Loucy (cell line): ENCODE measurements around the gene PCA3.

Source experiments
- H2AFZ ChIP-seq: fragments of 200-600 bp; sonication (generic); 2 replicates; pipeline ENCODE4 v1.6.0; 2016; ENCODE audit warnings: antibody characterized with exemption, mild to moderate bottlenecking, low read length, moderate library complexity
- H3F3A ChIP-seq: fragments of 200-600 bp; 2 replicates; pipeline ENCODE4 v1.6.0; 2016; ENCODE audit warnings: antibody characterized with exemption, low read depth, mild to moderate bottlenecking
- H3K27me3 ChIP-seq: fragments of 200-600 bp; sonication (generic); 2 replicates; pipeline ENCODE4 v1.6.1; 2014; ENCODE audit warnings: low read length, mild to moderate bottlenecking; ENCODE audit not compliant: insufficient read depth, poor library complexity, severe bottlenecking
- H3K36me3 ChIP-seq: fragments of 200-600 bp; sonication (generic); 2 replicates; pipeline ENCODE4 v1.6.1; 2016; ENCODE audit warnings: low read length; ENCODE audit not compliant: insufficient read depth
- H3K4me1 ChIP-seq: fragments of 200-600 bp; sonication (generic); 2 replicates; pipeline ENCODE4 v1.5.1; 2014; ENCODE audit warnings: low read length, mild to moderate bottlenecking; ENCODE audit not compliant: insufficient read depth, poor library complexity, severe bottlenecking
- H3K4me2 ChIP-seq: fragments of 200-600 bp; sonication (generic); 2 replicates; pipeline ENCODE4 v1.6.0; 2014; ENCODE audit warnings: antibody characterized with exemption, low read length, low read depth, mild to moderate bottlenecking; ENCODE audit not compliant: poor library complexity, severe bottlenecking
- H3K4me3 ChIP-seq: fragments of 200-600 bp; sonication (generic); 2 replicates; pipeline ENCODE4 v1.5.1; 2014; ENCODE audit warnings: low read length, mild to moderate bottlenecking, mixed read lengths; ENCODE audit not compliant: poor library complexity, severe bottlenecking
- H3K79me2 ChIP-seq: fragments of 200-600 bp; sonication (generic); 2 replicates; pipeline ENCODE4 v1.6.1; 2014; ENCODE audit warnings: low read length; ENCODE audit not compliant: insufficient read depth
- H3K9ac ChIP-seq: fragments of 200-600 bp; sonication (generic); 2 replicates; pipeline ENCODE4 v1.6.0; 2014; ENCODE audit warnings: mild to moderate bottlenecking, low read depth, low read length, moderate library complexity; ENCODE audit not compliant: poor library complexity, severe bottlenecking
- H3K9me2 ChIP-seq: fragments of 200-600 bp; sonication (generic); replicated peaks from 2 replicates; pipeline ENCODE4 v1.6.1; 2016; ENCODE audit warnings: low read depth, low read length, mixed read lengths
- H3K9me3 ChIP-seq: fragments of 200-600 bp; sonication (generic); 2 replicates; pipeline ENCODE4 v1.6.1; 2014; ENCODE audit warnings: mild to moderate bottlenecking, antibody characterized with exemption, low read length, low read depth; ENCODE audit not compliant: insufficient read depth
- H4K20me1 ChIP-seq: fragments of 200-600 bp; sonication (generic); 2 replicates; pipeline ENCODE4 v1.6.0; 2014; ENCODE audit warnings: antibody characterized with exemption, low read length, mild to moderate bottlenecking; ENCODE audit not compliant: insufficient read depth, poor library complexity, severe bottlenecking
- EZH2phosphoT487 ChIP-seq: fragments of 200-600 bp; IDR thresholded peaks from 2 replicates; pipeline ENCODE4 v1.6.1; 2018; ENCODE audit warnings: antibody characterized with exemption, mild to moderate bottlenecking, moderate library complexity, borderline replicate concordance
- TF ChIP-seq, protein P1 (sequence below): fragments of 200-600 bp; sonication (generic); conservative IDR thresholded peaks from 2 replicates; pipeline ENCODE4 v1.5.1; 2014; ENCODE audit warnings: mild to moderate bottlenecking, antibody characterized with exemption, low read length

Gene PCA3

GRCh38 chr9:76803083-76803482 is 38.8 kb downstream of the PCA3 start:
- Histone ChIP-seq H3K27me3 (no peaks in the 10 kb centered on the region), H4K20me1 (no peaks in the 10 kb centered on the region), H3K9me2 (no peaks in the 10 kb centered on the region), H3K4me1 (peaks cover 8% of the 10 kb centered on the region), H3K79me2 (no peaks in the 10 kb centered on the region), H3K4me2 (no peak overlapping the region), H2AFZ (no peak overlapping the region), H3K9me3 (no peaks in the 10 kb centered on the region), H3K36me3 (no peaks in the 10 kb centered on the region), H3K9ac (no peak overlapping the region), H3F3A (no peaks in the 10 kb centered on the region), H3K4me3 (no peak overlapping the region)
- no peak for TF ChIP-seq EZH2phosphoT487
- TF ChIP-seq, protein P1, sequence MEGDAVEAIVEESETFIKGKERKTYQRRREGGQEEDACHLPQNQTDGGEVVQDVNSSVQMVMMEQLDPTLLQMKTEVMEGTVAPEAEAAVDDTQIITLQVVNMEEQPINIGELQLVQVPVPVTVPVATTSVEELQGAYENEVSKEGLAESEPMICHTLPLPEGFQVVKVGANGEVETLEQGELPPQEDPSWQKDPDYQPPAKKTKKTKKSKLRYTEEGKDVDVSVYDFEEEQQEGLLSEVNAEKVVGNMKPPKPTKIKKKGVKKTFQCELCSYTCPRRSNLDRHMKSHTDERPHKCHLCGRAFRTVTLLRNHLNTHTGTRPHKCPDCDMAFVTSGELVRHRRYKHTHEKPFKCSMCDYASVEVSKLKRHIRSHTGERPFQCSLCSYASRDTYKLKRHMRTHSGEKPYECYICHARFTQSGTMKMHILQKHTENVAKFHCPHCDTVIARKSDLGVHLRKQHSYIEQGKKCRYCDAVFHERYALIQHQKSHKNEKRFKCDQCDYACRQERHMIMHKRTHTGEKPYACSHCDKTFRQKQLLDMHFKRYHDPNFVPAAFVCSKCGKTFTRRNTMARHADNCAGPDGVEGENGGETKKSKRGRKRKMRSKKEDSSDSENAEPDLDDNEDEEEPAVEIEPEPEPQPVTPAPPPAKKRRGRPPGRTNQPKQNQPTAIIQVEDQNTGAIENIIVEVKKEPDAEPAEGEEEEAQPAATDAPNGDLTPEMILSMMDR = no peak

DNA sequence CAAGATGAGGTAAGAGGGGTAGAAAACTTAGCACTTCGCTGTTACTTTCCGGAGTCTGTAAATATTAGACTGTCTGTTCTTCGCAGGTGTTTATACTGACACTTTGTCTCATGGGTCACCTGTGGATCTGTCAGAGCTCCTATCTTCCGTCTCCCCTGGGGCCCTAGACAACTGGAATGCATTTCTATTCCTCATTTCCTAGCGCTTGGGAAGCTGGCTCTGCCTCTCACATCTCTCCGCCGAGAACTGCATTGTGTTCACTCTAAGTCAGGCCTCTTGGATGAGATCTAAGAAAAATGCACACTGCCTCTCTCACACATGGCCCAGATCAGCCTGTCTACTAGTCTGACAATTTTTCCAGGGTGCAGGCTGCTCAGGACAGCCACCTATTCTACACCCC is 39.5 kb downstream of the PCA3 start:
- Histone ChIP-seq H3K4me1 (peaks cover 1% of the 10 kb centered on the region), H2AFZ (0 out of 2 replicates have a peak overlapping the region, but pooled peaks have one; percentile 50), H3K9ac (no peak overlapping the region), H3K27me3 (no peaks in the 10 kb centered on the region), H3K4me2 (no peak overlapping the region), H4K20me1 (no peaks in the 10 kb centered on the region), H3K9me2 (no peaks in the 10 kb centered on the region), H3K9me3 (no peaks in the 10 kb centered on the region), H3F3A (no peaks in the 10 kb centered on the region), H3K4me3 (no peak overlapping the region), H3K79me2 (no peaks in the 10 kb centered on the region), H3K36me3 (no peaks in the 10 kb centered on the region)
- TF ChIP-seq, protein P1 = no peak
- no peak for TF ChIP-seq EZH2phosphoT487

DNA sequence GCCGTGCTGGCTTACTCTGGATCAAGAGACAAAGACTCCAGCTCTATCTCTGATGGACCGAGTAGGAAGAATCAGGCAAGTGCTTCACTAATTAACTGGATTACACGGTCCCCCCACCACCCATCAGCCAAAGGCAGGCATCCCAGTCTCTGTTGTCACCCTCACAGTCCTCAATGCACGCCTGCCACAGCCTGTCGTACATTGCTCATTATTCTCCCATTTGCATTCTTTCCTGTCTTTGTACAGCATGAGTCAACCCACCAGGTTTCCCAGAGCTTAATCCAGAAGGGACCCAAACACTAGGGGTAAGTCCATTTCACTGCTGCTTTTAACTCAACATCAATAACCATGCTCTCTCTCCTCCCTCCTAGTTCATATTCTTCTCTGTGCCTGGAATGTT is 44.4 kb downstream of the PCA3 start:
- H3K9ac ChIP-seq = no peak overlapping the region
- no peaks in the 10 kb centered on the region for H3F3A ChIP-seq
- no peaks in the 10 kb centered on the region for H3K9me2 ChIP-seq
- H2AFZ ChIP-seq = no peak overlapping the region
- no peaks in the 10 kb centered on the region for H3K36me3 ChIP-seq
- no peaks in the 10 kb centered on the region for H4K20me1 ChIP-seq
- H3K4me2 ChIP-seq = no peak overlapping the region
- H3K27me3 ChIP-seq = no peaks in the 10 kb centered on the region
- H3K4me3 ChIP-seq = no peak overlapping the region
- TF ChIP-seq, protein P1 = no peak
- TF ChIP-seq EZH2phosphoT487 = no peak
- H3K9me3 ChIP-seq = no peaks in the 10 kb centered on the region
- no peaks in the 10 kb centered on the region for H3K4me1 ChIP-seq
- no peaks in the 10 kb centered on the region for H3K79me2 ChIP-seq
